Upper lobe of left lung (tissue), 6 donors: ENCODE measurements around the gene RAB40A. TPM values are rescaled to one million over a fixed set of nuclear protein-coding genes. Genes with fewer than 3 reads are reported as not detected.

Source experiments
- ATAC-seq, 2 donors: fragments of 200-7000 bp; cut with Tn5 transposase; one replicate each; pipeline ENCODE4 v1.9.1; 2022; ENCODE audit warnings: mild to moderate bottlenecking in 2 of 2, moderate library complexity in 2 of 2; ENCODE audit not compliant: low FRiP score in 2 of 2
- DNase-seq, 2 donors: peaks; one replicate each; pipeline ENCODE4 v3.0.0-alpha.2; 2019 to 2020
- H3K27ac ChIP-seq, 4 donors: fragments of 200-600 bp; sonication (generic); one replicate each; pipeline ENCODE4 v1.5.1; 2016 to 2019
- H3K27me3 ChIP-seq, 4 donors: fragments of 200-600 bp; sonication (generic); one replicate each; pipeline ENCODE4 v1.5.1; 2017 to 2019
- H3K36me3 ChIP-seq, 4 donors: fragments of 200-600 bp; sonication (generic); one replicate each; pipeline ENCODE4 v1.5.1; 2016 to 2019
- H3K4me1 ChIP-seq, 4 donors: fragments of 200-600 bp; sonication (generic); one replicate each; pipeline ENCODE4 v1.5.1; 2018 to 2019
- H3K4me3 ChIP-seq, 4 donors: fragments of 200-600 bp; sonication (generic); one replicate each; pipeline ENCODE4 v1.5.1; 2017 to 2019; ENCODE audit warnings: mild to moderate bottlenecking in 2 of 4, moderate library complexity in 1 of 4
- H3K9me3 ChIP-seq, 4 donors: fragments of 200-600 bp; sonication (generic); one replicate each; pipeline ENCODE4 v1.5.1; 2018 to 2019
- EP300 ChIP-seq, 4 donors: sonication (generic); formaldehyde crosslinking; IDR thresholded peaks; one replicate each; pipeline ENCODE4 v1.5.1; 2017; ENCODE audit warnings: antibody characterized with exemption in 4 of 4, control low read depth in 2 of 4
- POLR2A ChIP-seq, 4 donors: fragments of 450-650 bp; IDR thresholded peaks; one replicate each; pipeline ENCODE4 v1.5.1; 2016 to 2017; ENCODE audit warnings: antibody characterized with exemption in 4 of 4, mild to moderate bottlenecking in 2 of 4
- POLR2AphosphoS5 ChIP-seq, 2 donors: sonication (generic); formaldehyde crosslinking; IDR thresholded peaks; one replicate each; pipeline ENCODE4 v1.5.1; 2017; ENCODE audit warnings: antibody characterized with exemption in 2 of 2
- WGBS, 2 donors: methylation state at CpG; one replicate each; pipeline ENCODE4 v1.1.5; 2017 to 2018; 5-methylcytosine and 5-hydroxymethylcytosine counted together
- total RNA-seq, 6 donors: library from RNA; depleted of rRNA in 4 of 6; stranded (reverse); fragments of >200 nt in 4 of 6; gene quantifications; one replicate each; pipeline versions ENCODE4 v1.1.0 to v1.2.1, GENCODE V29; 2016 to 2021
- TF ChIP-seq, protein P1 (sequence below), 6 experiments: fragments of 450-650 bp in 4 of 6; fragments of 200-600 bp in 2 of 6; sonication (generic) in 2 of 6; IDR thresholded peaks; one replicate each; pipeline ENCODE4 v1.5.1; 2016 to 2019; ENCODE audit warnings: antibody characterized with exemption in 6 of 6
- donor health status: DM: no; HTN: no; CAD: no; lungs with moderate emphysema.
- donor health status: DM: no; HTN: yes; CAD: no; lungs with severe emphysema.

The RAB40A gene
- total RNA-seq, 6 donors from 2014 or later: 0.24 to 3.1 (median 0.56) TPM

DNA sequence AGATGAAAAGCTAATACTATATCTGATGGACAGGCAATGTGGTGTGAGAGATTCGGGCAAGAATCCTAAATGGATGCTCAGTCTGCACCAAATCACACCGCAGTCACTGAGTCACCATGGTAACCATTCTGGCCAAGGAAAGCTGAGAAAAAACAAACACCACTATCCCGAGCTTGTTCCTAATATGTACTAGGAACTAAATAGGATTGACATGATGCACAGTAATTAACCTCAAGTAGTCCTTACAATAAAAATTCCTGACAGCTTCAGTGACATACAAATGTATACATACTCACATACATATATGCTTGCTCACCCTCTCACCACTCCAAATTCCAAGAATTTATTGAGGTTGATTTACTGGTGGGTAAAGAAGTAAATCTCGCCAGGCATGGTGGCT is 1.1 kb upstream of the RAB40A start:
- TF ChIP-seq, protein P1, sequence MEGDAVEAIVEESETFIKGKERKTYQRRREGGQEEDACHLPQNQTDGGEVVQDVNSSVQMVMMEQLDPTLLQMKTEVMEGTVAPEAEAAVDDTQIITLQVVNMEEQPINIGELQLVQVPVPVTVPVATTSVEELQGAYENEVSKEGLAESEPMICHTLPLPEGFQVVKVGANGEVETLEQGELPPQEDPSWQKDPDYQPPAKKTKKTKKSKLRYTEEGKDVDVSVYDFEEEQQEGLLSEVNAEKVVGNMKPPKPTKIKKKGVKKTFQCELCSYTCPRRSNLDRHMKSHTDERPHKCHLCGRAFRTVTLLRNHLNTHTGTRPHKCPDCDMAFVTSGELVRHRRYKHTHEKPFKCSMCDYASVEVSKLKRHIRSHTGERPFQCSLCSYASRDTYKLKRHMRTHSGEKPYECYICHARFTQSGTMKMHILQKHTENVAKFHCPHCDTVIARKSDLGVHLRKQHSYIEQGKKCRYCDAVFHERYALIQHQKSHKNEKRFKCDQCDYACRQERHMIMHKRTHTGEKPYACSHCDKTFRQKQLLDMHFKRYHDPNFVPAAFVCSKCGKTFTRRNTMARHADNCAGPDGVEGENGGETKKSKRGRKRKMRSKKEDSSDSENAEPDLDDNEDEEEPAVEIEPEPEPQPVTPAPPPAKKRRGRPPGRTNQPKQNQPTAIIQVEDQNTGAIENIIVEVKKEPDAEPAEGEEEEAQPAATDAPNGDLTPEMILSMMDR (IDR thresholded peaks at IDR 0.05): no peak
- no peak for TF ChIP-seq POLR2A (IDR thresholded peaks at IDR 0.05)
- no peak for TF ChIP-seq POLR2AphosphoS5 (IDR thresholded peaks at IDR 0.05)
- no peak for TF ChIP-seq EP300 (IDR thresholded peaks at IDR 0.05)
- H3K36me3 ChIP-seq: no peaks in the 10 kb centered on the region
- ATAC-seq (no peak), DNase-seq (no peak)
- WGBS, 2 donors: 55 to 69% methylated on average over 4 of the region's 4 CpGs
- no peak overlapping the region for H3K27ac ChIP-seq
- no peaks in the 10 kb centered on the region for H3K4me1 ChIP-seq
- H3K9me3 ChIP-seq: no peaks in the 10 kb centered on the region
- no peaks in the 10 kb centered on the region for H3K27me3 ChIP-seq
- H3K4me3 ChIP-seq: no peak overlapping the region

DNA sequence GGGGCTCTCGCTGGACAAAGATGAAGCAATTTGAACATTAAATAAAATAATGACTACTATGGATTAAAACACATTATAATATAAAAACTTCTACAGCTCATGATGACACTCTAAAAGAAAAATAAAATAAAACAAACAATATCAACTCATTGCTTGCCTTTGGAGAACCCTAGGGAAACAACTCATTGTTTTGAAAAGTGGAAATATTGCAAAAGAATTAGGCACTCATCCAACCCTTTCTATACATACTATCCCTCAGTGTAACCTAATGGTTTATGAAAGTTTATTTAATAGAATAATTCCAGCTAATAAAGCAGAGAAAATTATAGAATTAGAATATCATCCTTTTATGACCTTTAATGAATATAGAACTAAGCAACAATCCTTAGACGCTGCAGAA is 718 bp downstream of the RAB40A start:
- DNase-seq: no peak
- Histone ChIP-seq H3K4me1 (no peaks in the 10 kb centered on the region), H3K36me3 (no peaks in the 10 kb centered on the region), H3K4me3 (no peak overlapping the region), H3K9me3 (no peaks in the 10 kb centered on the region), H3K27ac (no peak overlapping the region), H3K27me3 (no peaks in the 10 kb centered on the region)
- TF ChIP-seq, protein P1 (IDR thresholded peaks at IDR 0.05): no peak
- TF ChIP-seq POLR2AphosphoS5 (IDR thresholded peaks at IDR 0.05) (no peak), EP300 (IDR thresholded peaks at IDR 0.05) (no peak), POLR2A (IDR thresholded peaks at IDR 0.05) (no peak)
- WGBS, 2 donors: 93 to 94% methylated on average over 2 of the region's 2 CpGs
- ATAC-seq: no peak

DNA sequence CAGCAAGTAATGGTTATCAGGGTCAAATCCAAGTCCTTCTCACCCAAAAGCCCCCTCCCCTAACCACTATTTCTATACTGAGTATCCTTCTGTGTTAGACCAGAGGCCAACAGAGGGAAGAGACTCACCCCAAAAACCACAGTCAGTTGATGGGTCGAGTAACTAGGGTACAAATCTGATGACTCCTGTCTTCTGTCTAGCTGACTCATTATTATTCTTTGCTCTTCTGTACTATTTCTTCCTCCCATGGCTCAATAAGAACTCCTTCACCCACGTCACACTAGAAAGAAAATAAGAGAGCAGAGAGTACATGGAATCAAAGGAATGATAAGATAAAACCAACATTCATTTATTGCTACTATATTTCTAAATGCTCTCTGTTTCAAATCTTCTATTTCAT is 2.0 kb downstream of the RAB40A start:
- no peak for TF ChIP-seq POLR2A (IDR thresholded peaks at IDR 0.05)
- TF ChIP-seq, protein P1 (IDR thresholded peaks at IDR 0.05): no peak
- 28 to 71% methylated on average over 2 of the region's 2 CpGs for WGBS, 2 donors
- H3K27ac ChIP-seq: no peak overlapping the region
- no peaks in the 10 kb centered on the region for H3K4me1 ChIP-seq
- H3K4me3 ChIP-seq: no peak overlapping the region
- H3K9me3 ChIP-seq: no peaks in the 10 kb centered on the region
- H3K36me3 ChIP-seq: no peaks in the 10 kb centered on the region
- DNase-seq (no peak), ATAC-seq (no peak)
- H3K27me3 ChIP-seq: no peaks in the 10 kb centered on the region

DNA sequence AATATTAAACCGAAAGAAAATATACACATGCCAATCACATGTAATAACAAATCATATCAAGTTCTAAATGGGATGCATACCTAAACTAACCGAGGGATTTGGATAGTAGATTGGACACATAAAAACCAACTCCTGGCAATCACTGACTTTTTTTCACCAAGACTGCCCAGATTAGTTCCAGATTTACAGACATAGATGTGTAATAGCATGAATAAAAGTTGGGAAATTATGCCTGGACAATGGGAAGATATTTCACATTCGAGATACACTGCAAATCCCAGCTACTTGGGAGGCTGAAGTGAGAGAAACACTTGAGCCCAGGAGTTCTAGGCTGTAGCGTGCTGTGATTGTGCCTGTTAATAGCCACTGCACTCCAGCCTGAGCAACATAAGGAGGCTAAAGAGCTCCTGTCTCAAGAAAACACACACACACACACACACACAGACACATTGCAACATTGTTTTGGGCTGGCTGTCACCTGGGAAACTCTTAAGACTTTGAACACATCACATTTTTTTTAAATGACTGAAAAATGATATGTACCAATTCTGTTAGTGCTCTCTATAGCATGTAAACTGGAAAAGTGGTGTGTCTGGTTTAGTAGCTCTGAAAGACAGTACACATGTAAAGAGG is 5.7 kb downstream of the RAB40A start:
- no peaks in the 10 kb centered on the region for H3K9me3 ChIP-seq
- no peak overlapping the region for H3K27ac ChIP-seq
- no peak for TF ChIP-seq POLR2A (IDR thresholded peaks at IDR 0.05)
- TF ChIP-seq POLR2AphosphoS5 (IDR thresholded peaks at IDR 0.05): no peak
- TF ChIP-seq EP300 (IDR thresholded peaks at IDR 0.05): no peak
- TF ChIP-seq, protein P1 (IDR thresholded peaks at IDR 0.05): no peak
- DNase-seq (no peak), ATAC-seq (no peak)
- H3K36me3 ChIP-seq: no peaks in the 10 kb centered on the region
- H3K4me1 ChIP-seq: no peaks in the 10 kb centered on the region
- 49 to 75% methylated on average over 3 to 4 of the region's 4 CpGs for WGBS, 2 donors
- H3K27me3 ChIP-seq: no peaks in the 10 kb centered on the region
- H3K4me3 ChIP-seq: no peak overlapping the region

DNA sequence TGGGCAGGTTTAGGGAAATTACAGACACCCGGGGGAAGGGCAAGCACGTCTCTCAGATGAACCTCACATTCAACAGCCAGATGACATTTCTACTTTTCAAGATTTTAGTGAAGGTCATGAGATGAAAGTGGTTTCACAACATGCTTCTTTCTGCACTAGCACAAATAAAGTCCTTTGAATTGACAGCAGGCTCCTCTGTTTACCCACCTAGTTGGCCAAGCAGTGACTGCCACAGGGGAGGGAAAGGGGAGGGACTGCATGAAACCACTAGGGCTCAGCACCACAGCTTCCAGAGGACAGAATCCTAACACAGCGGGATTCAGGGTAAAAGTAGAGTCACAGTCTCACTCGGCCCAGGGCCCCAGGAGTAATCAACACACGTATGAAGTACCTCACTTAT is 6.2 kb downstream of the RAB40A start:
- no peaks in the 10 kb centered on the region for H3K9me3 ChIP-seq
- no peaks in the 10 kb centered on the region for H3K4me1 ChIP-seq
- DNase-seq: no peak
- H3K4me3 ChIP-seq: no peak overlapping the region
- H3K27me3 ChIP-seq: no peaks in the 10 kb centered on the region
- no peaks in the 10 kb centered on the region for H3K36me3 ChIP-seq
- WGBS, 2 donors: 42 to 52% methylated on average over 5 of the region's 5 CpGs
- ATAC-seq: no peak
- TF ChIP-seq POLR2AphosphoS5 (IDR thresholded peaks at IDR 0.05) (no peak), EP300 (IDR thresholded peaks at IDR 0.05) (no peak), POLR2A (IDR thresholded peaks at IDR 0.05) (no peak)
- TF ChIP-seq, protein P1 (IDR thresholded peaks at IDR 0.05): no peak
- H3K27ac ChIP-seq: no peak overlapping the region
